Upper lobe of left lung (tissue), 4 donors: ENCODE data around the gene MEG3.

Source experiments
- EP300 ChIP-seq, 4 donors: sonication (generic); formaldehyde crosslinking; IDR thresholded peaks; one replicate each; pipeline ENCODE4 v1.5.1; 2017; ENCODE audit warnings: antibody characterized with exemption in 4 of 4, control low read depth in 2 of 4
- POLR2A ChIP-seq, 4 donors: fragments of 450-650 bp; IDR thresholded peaks; one replicate each; pipeline ENCODE4 v1.5.1; 2016 to 2017; ENCODE audit warnings: antibody characterized with exemption in 4 of 4, mild to moderate bottlenecking in 2 of 4
- TF ChIP-seq, protein P1 (sequence below), 6 experiments: fragments of 450-650 bp in 4 of 6; fragments of 200-600 bp in 2 of 6; sonication (generic) in 2 of 6; IDR thresholded peaks; one replicate each; pipeline ENCODE4 v1.5.1; 2016 to 2019; ENCODE audit warnings: antibody characterized with exemption in 6 of 6

DNA sequence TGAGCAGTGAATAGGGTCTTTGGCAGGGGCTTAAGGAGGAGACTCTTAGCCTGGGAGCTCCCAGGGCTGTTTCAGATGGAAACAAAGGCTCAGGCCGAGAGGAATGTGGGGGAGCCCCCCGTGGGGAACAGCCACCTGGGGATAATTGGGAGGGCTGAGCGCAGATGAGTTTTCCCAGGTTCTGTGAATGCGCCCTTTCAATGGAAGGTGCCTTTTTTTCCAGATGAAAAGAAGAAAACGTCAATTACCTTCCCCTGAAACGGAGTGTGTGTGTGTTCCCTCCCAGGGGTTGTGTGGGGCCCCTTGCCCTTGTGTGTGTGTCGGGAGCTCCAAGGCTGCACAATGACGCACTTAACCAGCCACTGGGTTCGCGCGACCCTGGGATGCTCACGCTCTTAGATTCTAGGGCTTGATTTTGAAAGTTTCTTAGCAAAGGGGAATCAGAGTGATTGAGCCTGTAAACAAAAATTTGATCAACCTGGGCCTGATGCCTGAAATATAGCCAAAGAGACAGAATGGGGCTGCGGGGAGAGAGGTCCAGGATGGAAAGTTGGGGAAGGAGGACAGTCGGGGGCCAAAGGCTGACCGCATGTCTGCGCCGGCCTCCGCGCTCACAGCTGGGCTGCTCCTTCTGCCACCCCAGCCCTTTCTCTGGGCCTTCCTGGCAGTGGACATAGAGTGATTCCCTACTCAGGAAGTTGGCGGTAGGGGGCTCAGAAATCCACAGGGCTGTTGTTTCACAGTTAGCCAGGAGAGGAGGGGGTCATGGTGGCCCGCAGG, 14.6 kb downstream of the MEG3 start:
- TF ChIP-seq, protein P1, sequence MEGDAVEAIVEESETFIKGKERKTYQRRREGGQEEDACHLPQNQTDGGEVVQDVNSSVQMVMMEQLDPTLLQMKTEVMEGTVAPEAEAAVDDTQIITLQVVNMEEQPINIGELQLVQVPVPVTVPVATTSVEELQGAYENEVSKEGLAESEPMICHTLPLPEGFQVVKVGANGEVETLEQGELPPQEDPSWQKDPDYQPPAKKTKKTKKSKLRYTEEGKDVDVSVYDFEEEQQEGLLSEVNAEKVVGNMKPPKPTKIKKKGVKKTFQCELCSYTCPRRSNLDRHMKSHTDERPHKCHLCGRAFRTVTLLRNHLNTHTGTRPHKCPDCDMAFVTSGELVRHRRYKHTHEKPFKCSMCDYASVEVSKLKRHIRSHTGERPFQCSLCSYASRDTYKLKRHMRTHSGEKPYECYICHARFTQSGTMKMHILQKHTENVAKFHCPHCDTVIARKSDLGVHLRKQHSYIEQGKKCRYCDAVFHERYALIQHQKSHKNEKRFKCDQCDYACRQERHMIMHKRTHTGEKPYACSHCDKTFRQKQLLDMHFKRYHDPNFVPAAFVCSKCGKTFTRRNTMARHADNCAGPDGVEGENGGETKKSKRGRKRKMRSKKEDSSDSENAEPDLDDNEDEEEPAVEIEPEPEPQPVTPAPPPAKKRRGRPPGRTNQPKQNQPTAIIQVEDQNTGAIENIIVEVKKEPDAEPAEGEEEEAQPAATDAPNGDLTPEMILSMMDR (IDR thresholded peaks at IDR 0.05), result no peak
- TF ChIP-seq EP300 (IDR thresholded peaks at IDR 0.05) (no peak), POLR2A (IDR thresholded peaks at IDR 0.05) (no peak)
